ENCODE data around the gene PHKG1.
"Not testable (repeated sequence)": the region's sequence is repeated elsewhere in the genome, so short reads cannot be mapped to it uniquely, and the experiment has no call there.

Gene PHKG1

GRCh38 chr7:56081626-56082340, 11.0 kb downstream of the PHKG1 start:
- DNase-seq = no peak

GRCh38 chr7:56080726-56081435, 11.9 kb downstream of the PHKG1 start:
- not testable (repeated sequence) for DNase-seq

GRCh38 chr7:56079450-56080185, 13.1 kb downstream of the PHKG1 start:
- no peak for DNase-seq

GRCh38 chr7:56078196-56078595, 14.6 kb downstream of the PHKG1 start:
- no peak for DNase-seq

- no peak for DNase-seq
These were observed 15.1 kb downstream of the PHKG1 start for GRCh38 chr7:56077681-56078080.

GRCh38 chr7:56074371-56074791, 18.4 kb downstream of the PHKG1 start:
- peak; percentile 68 for DNase-seq

- DNase-seq = not testable (repeated sequence)
These were observed 26.4 kb downstream of the PHKG1 start for GRCh38 chr7:56066376-56066775.

GRCh38 chr7:56063882-56064625, 28.7 kb downstream of the PHKG1 start, which contains the start of gene SUMF2:
SUMF2 (plus strand) TSS chr7:56064286; CDS start chr7:56064312, 26 bp downstream.
- peak; percentile 92 for DNase-seq

GRCh38 chr7:56063500-56063881, 29.3 kb downstream of the PHKG1 start:
- DNase-seq = no peak

- no peak for DNase-seq
These were observed 30.4 kb downstream of the PHKG1 start for GRCh38 chr7:56062382-56062781.

GRCh38 chr7:56053993-56054392, 38.8 kb downstream of the PHKG1 start:
- DNase-seq = no peak

GRCh38 chr7:56053379-56053778, 39.4 kb downstream of the PHKG1 start:
- no peak for DNase-seq

- peak; percentile 97 for DNase-seq
These were observed 41.2 kb downstream of the PHKG1 start, which contains the start of the genes CCT6A and PSPH for GRCh38 chr7:56051339-56052191. CCT6A (plus strand) TSS chr7:56051765; CDS start chr7:56051849, 84 bp downstream. PSPH (minus strand) TSS chr7:56051444; CDS start chr7:56021212, 30,232 bp downstream.

- no peak for DNase-seq
These were observed 41.8 kb downstream of the PHKG1 start for GRCh38 chr7:56051053-56051338.

GRCh38 chr7:56048763-56049162, 44.0 kb downstream of the PHKG1 start:
- DNase-seq = not testable (repeated sequence)

GRCh38 chr7:56048245-56048644, 44.5 kb downstream of the PHKG1 start:
- DNase-seq = no peak

- DNase-seq = not testable (repeated sequence)
These were observed 45.2 kb downstream of the PHKG1 start for GRCh38 chr7:56047446-56048116.

- DNase-seq = no peak
These were observed 45.9 kb downstream of the PHKG1 start for GRCh38 chr7:56046721-56047445.

- not testable (repeated sequence) for DNase-seq
These were observed 47.0 kb downstream of the PHKG1 start for GRCh38 chr7:56045758-56046157.

- no peak for DNase-seq
These were observed 52.0 kb downstream of the PHKG1 start for GRCh38 chr7:56040730-56041129.
